ENCODE results near the gene SAMMSON. TPM values are rescaled to one million over a fixed set of nuclear protein-coding genes. Genes with fewer than 3 reads are reported as not detected.

SAMMSON gene
- total and polyA plus RNA-seq, 4 donors, result not detected

GRCh38 chr3:70040386-70040785 lies 40.9 kb downstream of the SAMMSON start:
- Histone ChIP-seq H3K9me3 (ENCODE audit: control insufficient read depth in 4 of 4, low read length in 3 of 4) (no peaks in the 10 kb centered on the region), H3K27ac (ENCODE audit: low read depth in 1 of 2, low read length in 2 of 2) (no peak overlapping the region), H3K4me3 (ENCODE audit: low read depth in 1 of 3, low read length in 3 of 3) (no peak overlapping the region), H3K4me1 (ENCODE audit: control insufficient read depth in 4 of 4, insufficient read depth in 4 of 4, low read length in 3 of 4) (no peaks in the 10 kb centered on the region), H3K36me3 (ENCODE audit: control insufficient read depth in 4 of 4, insufficient read depth in 3 of 4, low read depth in 1 of 4, low read length in 3 of 4) (no peaks in the 10 kb centered on the region), H3K27me3 (ENCODE audit: control insufficient read depth in 4 of 4, insufficient read depth in 4 of 4, low read length in 3 of 4) (no peaks in the 10 kb centered on the region), H3K9ac (ENCODE audit: low read depth in 1 of 2, low read length in 2 of 2) (no peak overlapping the region)
- DNase-seq (ENCODE audit: low spot score), result no peak
- TF ChIP-seq JUND (IDR thresholded peaks at IDR 0.05) (no peak), ZBTB33 (IDR thresholded peaks at IDR 0.05) (no peak), HNF4G (IDR thresholded peaks at IDR 0.05) (no peak), EGR1 (IDR thresholded peaks at IDR 0.05; ENCODE audit: low read depth in 2 of 2) (no peak), HNF4A (conservative IDR thresholded peaks at IDR 0.05) (no peak), GABPA (IDR thresholded peaks at IDR 0.05 in 1 of 2, conservative IDR thresholded peaks at IDR 0.05 in 1 of 2) (no peak), FOXA2 (IDR thresholded peaks at IDR 0.05) (no peak), FOXA1 (IDR thresholded peaks at IDR 0.05) (no peak), RAD21 (IDR thresholded peaks at IDR 0.05) (no peak), MAX (IDR thresholded peaks at IDR 0.05) (no peak)
- WGBS, result 84% methylated on average over 3 of the region's 3 CpGs

- no peaks in the 10 kb centered on the region for H3K36me3 ChIP-seq (ENCODE audit: control insufficient read depth in 4 of 4, insufficient read depth in 3 of 4, low read depth in 1 of 4, low read length in 3 of 4)
- 79% methylated on average over 3 of the region's 3 CpGs for WGBS
- H3K27ac ChIP-seq (ENCODE audit: low read depth in 1 of 2, low read length in 2 of 2), result no peak overlapping the region
- no peaks in the 10 kb centered on the region for H3K27me3 ChIP-seq (ENCODE audit: control insufficient read depth in 4 of 4, insufficient read depth in 4 of 4, low read length in 3 of 4)
- no peak overlapping the region for H3K4me3 ChIP-seq (ENCODE audit: low read depth in 1 of 3, low read length in 3 of 3)
- TF ChIP-seq HNF4G (IDR thresholded peaks at IDR 0.05) (no peak), FOXA1 (IDR thresholded peaks at IDR 0.05) (no peak), EGR1 (IDR thresholded peaks at IDR 0.05; ENCODE audit: low read depth in 2 of 2) (no peak), FOXA2 (IDR thresholded peaks at IDR 0.05) (no peak), RXRA (IDR thresholded peaks at IDR 0.05) (no peak), ATF3 (IDR thresholded peaks at IDR 0.05) (no peak), MAX (IDR thresholded peaks at IDR 0.05) (no peak), RAD21 (IDR thresholded peaks at IDR 0.05) (no peak)
- H3K4me1 ChIP-seq (ENCODE audit: control insufficient read depth in 4 of 4, insufficient read depth in 4 of 4, low read length in 3 of 4), result no peaks in the 10 kb centered on the region
- no peak overlapping the region for H3K9ac ChIP-seq (ENCODE audit: low read depth in 1 of 2, low read length in 2 of 2)
- H3K9me3 ChIP-seq (ENCODE audit: control insufficient read depth in 4 of 4, low read length in 3 of 4), result no peaks in the 10 kb centered on the region
- no peak for DNase-seq (ENCODE audit: low spot score)
These were observed 43.1 kb downstream of the SAMMSON start for GRCh38 chr3:70042641-70043040.

GRCh38 chr3:70049761-70050160 lies 50.2 kb downstream of the SAMMSON start:
- H3K9ac ChIP-seq (ENCODE audit: low read depth in 1 of 2, low read length in 2 of 2), result no peak overlapping the region
- DNase-seq (ENCODE audit: low spot score), result no peak
- H3K36me3 ChIP-seq (ENCODE audit: control insufficient read depth in 4 of 4, insufficient read depth in 3 of 4, low read depth in 1 of 4, low read length in 3 of 4), result no peaks in the 10 kb centered on the region
- H3K4me3 ChIP-seq (ENCODE audit: low read depth in 1 of 3, low read length in 3 of 3), result no peak overlapping the region
- WGBS, result 51% methylated on average over 3 of the region's 3 CpGs
- no peak overlapping the region for H3K27ac ChIP-seq (ENCODE audit: low read depth in 1 of 2, low read length in 2 of 2)
- no peaks in the 10 kb centered on the region for H3K9me3 ChIP-seq (ENCODE audit: control insufficient read depth in 4 of 4, low read length in 3 of 4)
- H3K27me3 ChIP-seq (ENCODE audit: control insufficient read depth in 4 of 4, insufficient read depth in 4 of 4, low read length in 3 of 4), result peaks cover 0 to 4% (median 0%) of the 10 kb centered on the region in 4 donors
- H3K4me1 ChIP-seq (ENCODE audit: control insufficient read depth in 4 of 4, insufficient read depth in 4 of 4, low read length in 3 of 4), result no peaks in the 10 kb centered on the region
- TF ChIP-seq REST (IDR thresholded peaks at IDR 0.05) (no peak), TAF1 (conservative IDR thresholded peaks at IDR 0.05) (no peak), EGR1 (IDR thresholded peaks at IDR 0.05; ENCODE audit: low read depth in 2 of 2) (no peak), NR2F2 (IDR thresholded peaks at IDR 0.05) (no peak), MAX (IDR thresholded peaks at IDR 0.05) (no peak), FOXA1 (IDR thresholded peaks at IDR 0.05) (no peak), RXRA (IDR thresholded peaks at IDR 0.05) (no peak), FOXA2 (IDR thresholded peaks at IDR 0.05) (no peak), ATF3 (IDR thresholded peaks at IDR 0.05) (no peak), RAD21 (IDR thresholded peaks at IDR 0.05) (no peak), CTCF (IDR thresholded peaks at IDR 0.05; ENCODE audit: low read depth, low read length, missing input control) (no peak), JUND (IDR thresholded peaks at IDR 0.05) (no peak), HNF4A (conservative IDR thresholded peaks at IDR 0.05) (no peak)

Measured in liver (tissue), 9 donors.